Body of pancreas (tissue), 4 donors: ENCODE measurements around the gene SPACDR.

ENCODE experiments used
- CTCF ChIP-seq, 7 experiments: fragments of 450-650 bp in 4 of 7; fragments of 200-600 bp in 3 of 7; sonication (generic) in 3 of 7; IDR thresholded peaks; one replicate each; pipeline ENCODE4 v1.5.1; 2016 to 2019; ENCODE audit warnings: antibody characterized with exemption in 7 of 7
- POLR2A ChIP-seq, 3 donors: fragments of 450-650 bp; IDR thresholded peaks; one replicate each; pipeline ENCODE4 v1.6.1; 2016; ENCODE audit warnings: antibody characterized with exemption in 3 of 3, mild to moderate bottlenecking in 2 of 3

- TF ChIP-seq CTCF (IDR thresholded peaks at IDR 0.05), result no peak
- no peak for TF ChIP-seq POLR2A (IDR thresholded peaks at IDR 0.05)
Measured at GRCh38 chr7:100446040-100446439, 18.0 kb downstream of the SPACDR start.
